Measurements from ENCODE around the gene SIK3. TPM values are rescaled to one million over a fixed set of nuclear protein-coding genes. Genes with fewer than 3 reads are reported as not detected.

SIK3 gene
- total and polyA plus RNA-seq, 2 experiments from 2014 or later: 6.1 to 33.9 TPM

GRCh38 chr11:117091753-117092477, 6.3 kb downstream of the SIK3 start:
- Histone ChIP-seq H3K9me2 (ENCODE audit: insufficient read depth) (no peaks in the 10 kb centered on the region), H3K27me3 (ENCODE audit: insufficient read depth) (no peaks in the 10 kb centered on the region), H3K4me2 (no peak overlapping the region), H4K20me1 (replicated peaks; ENCODE audit: insufficient read depth) (peaks cover 46% of the 10 kb centered on the region), H3F3A (replicated peaks; ENCODE audit: low read depth) (no peaks in the 10 kb centered on the region), H2AFZ (no peak overlapping the region), H3K79me2 (replicated peaks; ENCODE audit: insufficient read depth) (peaks cover 100% of the 10 kb centered on the region), H3K27ac (ENCODE audit: low read depth) (no peak overlapping the region), H3K4me3 (no peak overlapping the region), H3K4me1 (ENCODE audit: insufficient read depth) (peaks cover 20% of the 10 kb centered on the region), H3K36me3 (ENCODE audit: insufficient read depth) (no peaks in the 10 kb centered on the region)
- H3K36me3 Mint-ChIP-seq (ENCODE audit: low read depth): peaks cover 12% of the 10 kb centered on the region
- DNase-seq (ENCODE audit: low spot score) (no peak), ATAC-seq (no peak)
- H3K27me3 Mint-ChIP-seq (ENCODE audit: insufficient read depth, low read depth, poor library complexity): peaks cover 2% of the 10 kb centered on the region
- H3K27ac Mint-ChIP-seq: no peak overlapping the region
- TF ChIP-seq JUNB (IDR thresholded peaks at IDR 0.05; ENCODE audit: unreplicated experiment) (no peak), REST (IDR thresholded peaks at IDR 0.05; ENCODE audit: unreplicated experiment) (no peak), STAT1 (IDR thresholded peaks at IDR 0.05; ENCODE audit: unreplicated experiment) (no peak), ZNF114 (CRISPR knock-in tag; IDR thresholded peaks at IDR 0.05) (no peak), POLR2AphosphoS5 (IDR thresholded peaks at IDR 0.05; ENCODE audit: low read depth) (no peak), NANOG (IDR thresholded peaks at IDR 0.05; ENCODE audit: borderline replicate concordance) (no peak), EZH2 (IDR thresholded peaks at IDR 0.05; ENCODE audit: low read depth, unreplicated experiment) (no peak), EZH2phosphoT487 (IDR thresholded peaks at IDR 0.05; ENCODE audit: unreplicated experiment) (no peak), ETS1 (IDR thresholded peaks at IDR 0.05) (no peak), ZNF331 (CRISPR knock-in tag; IDR thresholded peaks at IDR 0.05; ENCODE audit: low read depth) (no peak), CREB1 (CRISPR knock-in tag; IDR thresholded peaks at IDR 0.05; ENCODE audit: low read depth) (no peak)
- TF ChIP-seq, protein P1, sequence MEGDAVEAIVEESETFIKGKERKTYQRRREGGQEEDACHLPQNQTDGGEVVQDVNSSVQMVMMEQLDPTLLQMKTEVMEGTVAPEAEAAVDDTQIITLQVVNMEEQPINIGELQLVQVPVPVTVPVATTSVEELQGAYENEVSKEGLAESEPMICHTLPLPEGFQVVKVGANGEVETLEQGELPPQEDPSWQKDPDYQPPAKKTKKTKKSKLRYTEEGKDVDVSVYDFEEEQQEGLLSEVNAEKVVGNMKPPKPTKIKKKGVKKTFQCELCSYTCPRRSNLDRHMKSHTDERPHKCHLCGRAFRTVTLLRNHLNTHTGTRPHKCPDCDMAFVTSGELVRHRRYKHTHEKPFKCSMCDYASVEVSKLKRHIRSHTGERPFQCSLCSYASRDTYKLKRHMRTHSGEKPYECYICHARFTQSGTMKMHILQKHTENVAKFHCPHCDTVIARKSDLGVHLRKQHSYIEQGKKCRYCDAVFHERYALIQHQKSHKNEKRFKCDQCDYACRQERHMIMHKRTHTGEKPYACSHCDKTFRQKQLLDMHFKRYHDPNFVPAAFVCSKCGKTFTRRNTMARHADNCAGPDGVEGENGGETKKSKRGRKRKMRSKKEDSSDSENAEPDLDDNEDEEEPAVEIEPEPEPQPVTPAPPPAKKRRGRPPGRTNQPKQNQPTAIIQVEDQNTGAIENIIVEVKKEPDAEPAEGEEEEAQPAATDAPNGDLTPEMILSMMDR (conservative IDR thresholded peaks at IDR 0.05; ENCODE audit: low read depth in 2 of 2): no peak
- TF ChIP-seq, protein P2, sequence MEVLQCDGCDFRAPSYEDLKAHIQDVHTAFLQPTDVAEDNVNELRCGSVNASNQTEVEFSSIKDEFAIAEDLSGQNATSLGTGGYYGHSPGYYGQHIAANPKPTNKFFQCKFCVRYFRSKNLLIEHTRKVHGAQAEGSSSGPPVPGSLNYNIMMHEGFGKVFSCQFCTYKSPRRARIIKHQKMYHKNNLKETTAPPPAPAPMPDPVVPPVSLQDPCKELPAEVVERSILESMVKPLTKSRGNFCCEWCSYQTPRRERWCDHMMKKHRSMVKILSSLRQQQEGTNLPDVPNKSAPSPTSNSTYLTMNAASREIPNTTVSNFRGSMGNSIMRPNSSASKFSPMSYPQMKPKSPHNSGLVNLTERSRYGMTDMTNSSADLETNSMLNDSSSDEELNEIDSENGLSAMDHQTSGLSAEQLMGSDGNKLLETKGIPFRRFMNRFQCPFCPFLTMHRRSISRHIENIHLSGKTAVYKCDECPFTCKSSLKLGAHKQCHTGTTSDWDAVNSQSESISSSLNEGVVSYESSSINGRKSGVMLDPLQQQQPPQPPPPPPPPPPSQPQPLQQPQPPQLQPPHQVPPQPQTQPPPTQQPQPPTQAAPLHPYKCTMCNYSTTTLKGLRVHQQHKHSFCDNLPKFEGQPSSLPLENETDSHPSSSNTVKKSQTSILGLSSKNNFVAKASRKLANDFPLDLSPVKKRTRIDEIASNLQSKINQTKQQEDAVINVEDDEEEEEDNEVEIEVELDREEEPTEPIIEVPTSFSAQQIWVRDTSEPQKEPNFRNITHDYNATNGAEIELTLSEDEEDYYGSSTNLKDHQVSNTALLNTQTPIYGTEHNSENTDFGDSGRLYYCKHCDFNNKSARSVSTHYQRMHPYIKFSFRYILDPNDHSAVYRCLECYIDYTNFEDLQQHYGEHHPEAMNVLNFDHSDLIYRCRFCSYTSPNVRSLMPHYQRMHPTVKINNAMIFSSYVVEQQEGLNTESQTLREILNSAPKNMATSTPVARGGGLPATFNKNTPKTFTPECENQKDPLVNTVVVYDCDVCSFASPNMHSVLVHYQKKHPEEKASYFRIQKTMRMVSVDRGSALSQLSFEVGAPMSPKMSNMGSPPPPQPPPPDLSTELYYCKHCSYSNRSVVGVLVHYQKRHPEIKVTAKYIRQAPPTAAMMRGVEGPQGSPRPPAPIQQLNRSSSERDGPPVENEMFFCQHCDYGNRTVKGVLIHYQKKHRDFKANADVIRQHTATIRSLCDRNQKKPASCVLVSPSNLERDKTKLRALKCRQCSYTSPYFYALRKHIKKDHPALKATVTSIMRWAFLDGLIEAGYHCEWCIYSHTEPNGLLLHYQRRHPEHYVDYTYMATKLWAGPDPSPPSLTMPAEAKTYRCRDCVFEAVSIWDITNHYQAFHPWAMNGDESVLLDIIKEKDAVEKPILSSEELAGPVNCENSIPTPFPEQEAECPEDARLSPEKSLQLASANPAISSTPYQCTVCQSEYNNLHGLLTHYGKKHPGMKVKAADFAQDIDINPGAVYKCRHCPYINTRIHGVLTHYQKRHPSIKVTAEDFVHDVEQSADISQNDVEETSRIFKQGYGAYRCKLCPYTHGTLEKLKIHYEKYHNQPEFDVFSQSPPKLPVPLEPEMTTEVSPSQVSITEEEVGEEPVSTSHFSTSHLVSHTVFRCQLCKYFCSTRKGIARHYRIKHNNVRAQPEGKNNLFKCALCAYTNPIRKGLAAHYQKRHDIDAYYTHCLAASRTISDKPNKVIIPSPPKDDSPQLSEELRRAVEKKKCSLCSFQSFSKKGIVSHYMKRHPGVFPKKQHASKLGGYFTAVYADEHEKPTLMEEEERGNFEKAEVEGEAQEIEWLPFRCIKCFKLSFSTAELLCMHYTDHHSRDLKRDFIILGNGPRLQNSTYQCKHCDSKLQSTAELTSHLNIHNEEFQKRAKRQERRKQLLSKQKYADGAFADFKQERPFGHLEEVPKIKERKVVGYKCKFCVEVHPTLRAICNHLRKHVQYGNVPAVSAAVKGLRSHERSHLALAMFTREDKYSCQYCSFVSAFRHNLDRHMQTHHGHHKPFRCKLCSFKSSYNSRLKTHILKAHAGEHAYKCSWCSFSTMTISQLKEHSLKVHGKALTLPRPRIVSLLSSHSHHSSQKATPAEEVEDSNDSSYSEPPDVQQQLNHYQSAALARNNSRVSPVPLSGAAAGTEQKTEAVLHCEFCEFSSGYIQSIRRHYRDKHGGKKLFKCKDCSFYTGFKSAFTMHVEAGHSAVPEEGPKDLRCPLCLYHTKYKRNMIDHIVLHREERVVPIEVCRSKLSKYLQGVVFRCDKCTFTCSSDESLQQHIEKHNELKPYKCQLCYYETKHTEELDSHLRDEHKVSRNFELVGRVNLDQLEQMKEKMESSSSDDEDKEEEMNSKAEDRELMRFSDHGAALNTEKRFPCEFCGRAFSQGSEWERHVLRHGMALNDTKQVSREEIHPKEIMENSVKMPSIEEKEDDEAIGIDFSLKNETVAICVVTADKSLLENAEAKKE (CRISPR knock-in tag; IDR thresholded peaks at IDR 0.05): no peak
- peaks cover 27% of the 10 kb centered on the region for H3K4me1 Mint-ChIP-seq
- no peak overlapping the region for H3K4me3 Mint-ChIP-seq
- H3K9me3 Mint-ChIP-seq: no peaks in the 10 kb centered on the region; the same call in 1 of the 3 replicates

All from GM23338 (cell line).